Fibroblast of skin of scalp (primary cell): ENCODE results near the gene HDDC2. TPM values are rescaled to one million over a fixed set of nuclear protein-coding genes. Genes with fewer than 3 reads are reported as not detected.

Experiments
- DNase-seq: peaks from one replicate; pipeline ENCODE4 v3.0.0-alpha.2; 2013
- polyA plus RNA-seq, 2 experiments: library from polyadenylated mRNA; unstranded; fragments of 120-200 nt; gene quantifications; one replicate each; pipeline ENCODE4 v1.2.1, GENCODE V29; 2013; ENCODE audit not compliant: insufficient read length in 2 of 2

The HDDC2 gene, protein sequence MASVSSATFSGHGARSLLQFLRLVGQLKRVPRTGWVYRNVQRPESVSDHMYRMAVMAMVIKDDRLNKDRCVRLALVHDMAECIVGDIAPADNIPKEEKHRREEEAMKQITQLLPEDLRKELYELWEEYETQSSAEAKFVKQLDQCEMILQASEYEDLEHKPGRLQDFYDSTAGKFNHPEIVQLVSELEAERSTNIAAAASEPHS
- polyA plus RNA-seq (2013, experiment 1 of 2; ENCODE audit: insufficient read length): 119 TPM
- 116 TPM for polyA plus RNA-seq (2013, experiment 2 of 2; ENCODE audit: insufficient read length)

DNA sequence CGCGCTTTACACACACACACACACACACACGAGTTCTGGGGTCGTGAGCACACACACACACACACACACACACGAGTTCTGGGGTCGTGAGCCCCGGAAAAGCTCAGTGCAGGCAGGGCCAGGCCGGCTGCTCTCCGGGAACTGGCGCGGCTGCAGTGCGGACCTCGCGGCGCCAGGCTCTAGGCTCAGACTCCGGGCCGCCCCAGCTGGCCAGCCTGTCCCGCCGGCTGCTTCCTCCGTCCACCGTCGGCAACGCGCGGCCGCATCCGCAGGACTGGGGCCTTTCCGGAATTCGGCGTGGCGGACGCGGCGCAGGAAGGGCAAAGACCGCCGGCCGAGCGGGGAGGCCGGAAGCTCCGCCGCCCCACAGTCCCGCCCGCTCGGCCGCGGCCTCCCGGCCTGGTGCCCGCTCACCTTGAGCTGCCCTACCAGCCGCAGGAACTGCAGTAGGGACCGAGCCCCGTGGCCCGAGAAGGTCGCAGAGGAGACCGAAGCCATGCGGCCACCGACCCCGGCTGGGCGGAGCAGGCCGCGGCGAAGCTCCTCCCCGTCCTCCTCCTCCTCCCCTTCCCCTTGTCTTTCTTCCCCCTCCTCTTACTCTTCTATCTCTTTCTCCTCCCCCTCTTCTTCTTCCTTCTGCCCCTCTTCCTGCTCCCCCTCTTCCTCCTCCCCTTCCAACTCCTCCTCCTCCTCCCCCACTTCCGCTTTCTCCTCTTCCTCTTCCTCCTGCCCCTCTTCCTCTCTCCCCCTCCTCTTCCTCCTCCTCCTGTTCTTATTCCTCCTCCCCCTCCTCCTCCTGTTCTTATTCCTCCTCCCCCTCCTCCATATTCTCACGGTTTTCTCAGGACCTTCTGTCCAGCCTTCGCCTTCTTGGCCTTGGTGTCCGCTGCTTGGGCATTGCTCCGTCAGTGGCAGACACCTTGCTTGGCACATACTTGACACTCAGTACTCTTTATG lies at the start of gene HDDC2:
Gene HDDC2, minus strand, starts transcription at position 533 of the 957 bp plus-strand sequence. Its CDS starts 35 bp downstream, at position 498.
- DNase-seq: peak; percentile 73

DNA sequence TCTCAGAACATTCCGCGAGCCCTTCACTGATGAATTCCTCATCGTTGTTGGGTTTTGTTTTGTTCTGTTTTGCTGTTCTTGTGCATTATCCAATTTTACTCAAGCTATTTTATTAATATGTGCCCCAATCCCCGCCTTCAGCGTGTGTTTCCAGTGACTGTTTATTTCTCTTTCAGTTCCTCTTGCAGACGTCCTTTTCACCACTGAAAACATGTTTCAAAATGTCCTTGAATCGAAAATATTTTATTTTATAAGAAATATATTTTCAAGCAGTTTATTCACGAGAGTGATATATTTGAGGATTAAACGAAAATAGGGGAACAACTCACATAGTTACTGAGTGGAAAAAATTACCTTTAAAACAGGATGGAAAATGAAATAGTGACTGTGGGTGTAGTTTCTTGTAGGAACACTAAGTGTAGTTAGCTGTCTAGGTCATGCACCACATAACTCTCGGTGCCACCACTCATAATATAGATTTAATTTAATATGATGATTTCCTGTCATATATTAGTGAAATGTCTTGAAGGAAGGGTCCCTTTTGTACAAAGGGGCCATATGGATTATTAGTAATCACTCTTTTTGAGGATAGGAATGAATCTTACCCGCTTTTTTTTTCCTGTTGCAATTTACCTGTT lies 45.3 kb upstream of the HDDC2 start:
- no peak for DNase-seq

DNA sequence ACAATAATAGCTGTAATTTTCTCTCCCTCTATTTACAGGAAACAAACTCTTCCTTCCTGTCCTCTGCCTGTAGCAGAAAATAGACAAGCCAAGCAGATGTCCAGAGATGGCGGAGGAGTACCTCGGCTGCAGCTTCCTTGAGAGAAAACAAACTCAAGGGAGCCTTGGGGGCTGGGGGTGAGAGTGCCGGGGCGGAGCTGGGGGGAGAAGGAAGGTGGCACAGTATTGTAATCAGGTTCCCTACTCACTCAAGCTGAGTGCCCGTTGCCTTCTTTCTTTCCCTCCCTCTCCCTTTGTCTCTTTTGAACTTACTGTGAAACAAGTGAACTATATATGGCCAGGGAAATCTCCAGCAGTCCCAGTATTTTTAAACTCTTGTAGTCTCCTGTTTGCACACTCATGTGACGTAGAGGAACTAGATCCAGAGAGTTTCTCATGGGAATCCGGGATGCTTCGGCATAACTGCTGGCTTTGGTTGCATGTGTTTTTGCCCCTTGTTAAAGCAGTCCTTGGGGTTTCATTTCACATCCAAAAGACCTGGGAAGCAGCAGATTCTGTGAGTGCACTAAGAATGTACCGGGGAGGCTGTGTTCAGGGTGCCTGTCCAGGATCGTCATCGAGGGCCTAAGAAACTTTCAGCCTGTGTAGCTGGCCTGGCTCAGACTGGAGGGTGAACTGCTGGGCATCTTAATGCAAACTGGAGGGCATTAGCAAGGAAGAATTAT lies 44.6 kb upstream of the HDDC2 start:
- DNase-seq: no peak

DNA sequence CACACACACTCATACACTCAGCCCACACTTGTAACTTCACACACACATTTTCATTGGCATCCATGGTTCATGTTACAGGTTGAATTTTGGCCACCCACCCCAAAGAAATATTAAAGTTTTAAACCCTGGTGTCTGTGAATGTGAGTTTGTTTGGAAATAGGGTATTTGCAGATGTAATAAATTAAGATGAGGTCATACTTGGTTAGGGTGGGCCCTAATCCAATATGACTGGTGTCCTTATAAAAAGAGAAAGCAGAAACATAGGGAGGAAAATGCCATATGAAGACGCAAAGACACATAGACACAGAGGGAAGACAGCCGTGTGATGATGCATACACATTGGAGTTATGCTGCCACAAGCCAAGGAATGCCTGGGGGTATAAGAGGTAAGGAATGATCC lies 39.7 kb upstream of the HDDC2 start:
- no peak for DNase-seq

DNA sequence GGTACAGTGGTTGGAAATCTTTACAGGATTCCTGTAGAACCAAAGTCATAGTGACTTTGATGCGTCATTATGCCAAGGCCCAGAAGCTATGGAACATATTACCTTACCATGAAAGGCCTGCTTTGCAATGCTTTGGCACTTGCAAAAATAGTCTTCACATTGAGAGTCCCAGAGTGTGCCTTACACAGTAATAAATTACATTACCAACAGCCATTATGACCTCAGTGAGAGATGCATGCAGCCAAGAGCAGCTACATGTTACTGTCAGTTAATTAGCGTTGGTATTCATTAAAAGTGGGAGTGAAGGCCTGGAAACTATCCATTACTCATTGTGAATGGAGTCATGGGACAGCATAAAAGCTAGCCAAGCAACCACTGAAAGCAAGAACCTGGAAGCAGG lies 39.2 kb upstream of the HDDC2 start:
- DNase-seq: no peak

DNA sequence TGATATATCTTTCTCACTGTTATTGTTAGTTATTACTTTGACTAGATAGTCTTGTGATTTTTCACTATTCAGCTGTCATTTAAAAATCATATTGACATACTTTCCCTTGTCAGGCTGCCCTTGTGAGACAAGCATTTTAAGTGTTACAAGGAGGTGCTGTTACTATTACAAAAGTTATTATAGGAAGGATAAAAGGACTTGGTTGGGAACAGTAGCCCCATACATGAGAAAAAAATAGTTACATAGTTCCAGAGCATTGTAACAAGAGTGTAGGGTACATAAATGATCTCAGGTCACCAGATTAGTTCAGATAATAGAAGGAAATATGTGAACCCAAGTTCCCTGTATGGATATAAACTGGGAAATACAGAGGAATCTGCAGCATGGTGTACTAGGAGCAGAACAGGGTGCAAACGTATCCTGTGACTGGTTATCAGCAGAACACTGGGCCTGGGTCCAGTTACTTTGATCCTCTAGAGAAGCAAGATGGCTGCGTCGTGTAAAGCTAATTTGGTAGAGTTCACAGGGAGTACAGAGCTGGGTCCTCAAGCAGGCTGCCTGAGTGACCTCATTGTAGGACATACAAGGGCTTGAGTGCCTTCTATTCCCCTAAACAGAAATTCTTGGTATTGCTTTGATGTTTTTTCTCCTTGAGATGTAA lies 38.5 kb upstream of the HDDC2 start:
- DNase-seq: no peak

DNA sequence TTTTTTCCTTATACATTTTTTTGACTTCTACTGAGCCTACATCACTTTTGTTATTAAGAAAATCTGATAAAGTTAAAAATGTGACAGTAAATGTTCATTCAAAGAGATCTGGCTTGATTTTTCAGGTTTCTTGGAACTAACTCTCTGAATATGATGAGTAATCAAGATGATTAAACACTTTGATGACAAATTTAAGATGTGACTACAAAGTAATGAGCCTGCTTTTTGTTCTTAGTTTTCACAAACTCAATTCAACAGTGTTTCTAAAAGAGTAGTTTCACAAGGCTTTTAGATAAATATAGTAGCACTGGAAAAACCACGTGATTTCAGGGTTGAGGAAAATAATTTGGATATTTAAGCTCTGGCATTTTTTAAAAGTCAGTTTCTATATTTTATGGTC lies 37.9 kb upstream of the HDDC2 start:
- no peak for DNase-seq

DNA sequence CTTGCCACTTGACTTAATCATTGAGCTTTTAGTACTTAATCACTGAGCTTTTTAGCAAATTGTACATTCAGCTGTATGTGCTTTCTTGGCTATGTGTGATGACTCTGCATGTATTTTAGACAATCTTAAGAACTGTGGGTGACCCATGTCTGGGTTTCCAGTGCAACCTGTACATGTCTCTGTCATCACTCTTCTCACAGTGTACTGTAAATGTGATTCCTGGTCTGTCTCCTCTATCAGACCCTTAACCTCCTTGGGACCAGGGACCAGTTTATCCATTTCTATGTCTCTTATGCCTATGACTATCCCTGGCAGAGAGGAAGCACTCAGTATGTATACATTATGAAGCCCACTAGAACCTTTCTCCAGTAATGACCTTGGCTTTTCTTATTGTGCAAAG lies 36.6 kb upstream of the HDDC2 start:
- DNase-seq: no peak

DNA sequence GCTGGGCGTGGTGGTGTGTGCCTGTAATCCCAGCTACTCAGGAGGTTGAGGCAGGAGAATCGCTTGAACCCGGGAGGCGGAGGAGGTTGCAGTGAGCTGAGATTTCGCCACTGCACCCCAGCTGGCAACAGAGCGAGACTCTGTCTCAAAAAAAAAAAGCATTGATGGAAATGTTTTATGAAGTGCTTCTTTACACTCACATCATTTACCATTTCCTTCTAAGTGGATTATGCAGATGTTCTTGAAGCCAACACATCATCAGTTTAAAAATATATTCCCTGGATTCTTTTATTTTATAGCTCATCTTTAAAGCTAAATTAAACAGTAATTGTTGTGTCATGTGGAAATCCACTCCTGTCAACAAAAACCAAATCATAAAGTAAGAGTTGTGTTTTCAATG lies 35.9 kb upstream of the HDDC2 start:
- no peak for DNase-seq

DNA sequence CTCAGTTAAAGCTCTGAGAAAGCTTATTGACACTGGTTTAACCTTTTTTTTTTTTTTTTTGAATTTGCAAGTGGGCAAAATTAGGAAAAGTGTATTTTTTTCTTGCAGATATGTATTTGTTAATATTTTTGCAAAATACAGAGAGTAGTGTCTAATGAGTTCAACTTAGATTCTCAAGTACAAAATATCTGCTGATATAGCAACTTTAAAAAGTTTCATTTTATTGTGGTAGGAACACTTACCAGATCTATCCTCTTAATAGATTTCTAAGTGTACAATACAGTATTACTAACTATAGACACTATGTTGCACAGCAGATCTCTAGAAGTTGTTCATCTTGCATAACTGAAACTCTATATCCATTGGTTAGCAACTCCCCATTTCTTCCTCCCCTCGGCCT lies 30.9 kb upstream of the HDDC2 start:
- no peak for DNase-seq

DNA sequence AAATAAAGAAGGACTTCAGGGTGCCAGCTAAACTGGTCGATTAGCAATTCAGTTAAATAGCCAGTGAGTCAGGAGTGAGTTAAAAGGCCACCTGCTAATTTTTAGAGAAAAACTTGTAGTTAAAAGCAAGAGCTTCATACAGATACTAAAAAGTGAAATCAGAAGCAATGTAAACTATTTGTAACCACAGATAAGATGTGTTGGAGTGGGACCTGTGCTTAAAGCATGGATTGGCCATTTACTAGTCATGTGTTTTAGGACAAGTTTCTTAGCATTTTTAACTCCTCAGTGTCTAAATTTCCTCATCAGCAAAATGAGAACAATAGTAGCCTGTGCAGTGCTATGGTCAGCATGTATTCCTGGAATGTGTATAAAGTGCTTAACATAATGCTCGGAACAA lies 23.8 kb upstream of the HDDC2 start:
- DNase-seq: no peak

DNA sequence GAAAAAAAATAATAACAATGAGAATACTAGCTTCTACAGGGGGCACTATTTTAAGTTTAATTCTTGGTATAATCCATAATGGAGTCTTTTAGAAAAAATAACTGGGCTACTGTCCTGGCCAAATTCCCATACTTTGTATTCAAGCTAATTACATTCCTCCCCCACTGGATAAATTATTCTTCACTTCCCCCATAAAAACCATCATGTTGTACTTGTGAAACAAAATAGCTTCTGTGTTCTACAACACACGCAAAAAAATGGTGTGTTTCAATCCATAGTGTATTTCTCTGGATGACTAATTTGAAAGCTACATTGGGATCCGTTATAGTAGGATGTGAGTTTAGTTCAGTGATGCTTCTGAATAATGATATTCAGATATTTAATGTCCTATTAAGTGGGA lies 21.6 kb upstream of the HDDC2 start:
- no peak for DNase-seq

DNA sequence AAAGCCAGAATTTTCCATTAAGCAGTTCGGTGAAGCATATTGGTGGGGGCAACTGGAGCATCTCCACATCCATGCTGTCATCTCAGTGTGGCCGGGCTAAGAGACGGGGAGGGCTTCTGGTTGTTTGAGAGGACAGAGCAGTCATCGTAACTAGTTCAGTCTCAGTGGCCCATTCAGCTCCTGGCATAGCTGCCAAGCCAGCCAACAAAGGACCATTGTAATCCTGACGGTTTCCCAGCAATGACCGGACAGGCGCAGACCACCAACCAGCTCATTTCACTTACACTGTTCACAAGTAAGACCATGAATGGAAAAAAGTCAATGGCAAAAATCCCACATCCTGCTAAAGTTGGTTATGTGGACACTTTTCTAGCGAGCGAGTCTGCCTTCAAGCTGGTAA lies 14.9 kb upstream of the HDDC2 start:
- DNase-seq: no peak

DNA sequence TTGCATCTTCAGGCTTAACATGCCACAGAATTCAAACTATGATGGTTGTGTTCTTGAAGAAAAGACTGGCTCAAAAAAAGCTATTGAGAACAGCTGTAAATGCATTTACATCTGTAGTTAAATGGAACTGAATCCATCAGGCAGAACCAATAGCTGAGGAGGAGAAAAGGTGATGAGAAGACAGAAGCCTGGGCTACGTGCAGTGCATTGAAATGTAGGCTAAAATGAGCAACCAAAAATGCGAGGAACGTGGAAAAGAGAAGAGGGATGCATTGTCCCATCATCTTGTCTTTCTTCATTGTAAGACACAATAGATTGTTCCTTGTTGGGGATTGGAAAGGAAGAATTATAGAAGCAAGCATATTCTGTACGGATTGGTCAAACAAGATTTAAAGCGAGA lies 13.8 kb upstream of the HDDC2 start:
- DNase-seq: no peak

DNA sequence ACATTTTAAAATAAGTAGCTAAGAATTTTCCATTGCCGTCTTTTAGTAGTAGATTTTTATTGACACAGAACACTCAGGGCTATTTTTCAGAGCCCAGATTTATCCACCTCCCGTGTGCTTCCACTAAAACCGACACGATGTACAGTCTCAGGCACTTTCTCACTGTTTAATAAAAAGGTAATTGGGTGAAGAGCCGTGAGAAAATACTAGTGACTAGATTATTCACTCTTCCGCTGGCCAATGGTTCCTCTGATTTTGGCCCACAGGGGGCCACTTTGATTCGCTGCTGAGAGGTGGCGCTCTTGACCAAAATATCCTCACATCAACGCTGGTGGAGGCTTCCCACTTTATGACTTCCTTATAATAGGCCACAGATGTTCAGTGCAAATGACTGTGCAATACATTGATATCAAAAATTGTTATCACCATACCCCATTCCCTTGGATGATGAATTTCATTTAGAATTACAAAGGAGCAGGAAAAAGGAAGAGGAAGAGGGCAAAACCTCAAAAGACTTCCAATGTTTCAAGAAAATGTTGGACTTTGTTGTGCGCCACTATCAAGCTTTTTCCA lies 12.3 kb upstream of the HDDC2 start:
- peak; percentile 83 for DNase-seq

DNA sequence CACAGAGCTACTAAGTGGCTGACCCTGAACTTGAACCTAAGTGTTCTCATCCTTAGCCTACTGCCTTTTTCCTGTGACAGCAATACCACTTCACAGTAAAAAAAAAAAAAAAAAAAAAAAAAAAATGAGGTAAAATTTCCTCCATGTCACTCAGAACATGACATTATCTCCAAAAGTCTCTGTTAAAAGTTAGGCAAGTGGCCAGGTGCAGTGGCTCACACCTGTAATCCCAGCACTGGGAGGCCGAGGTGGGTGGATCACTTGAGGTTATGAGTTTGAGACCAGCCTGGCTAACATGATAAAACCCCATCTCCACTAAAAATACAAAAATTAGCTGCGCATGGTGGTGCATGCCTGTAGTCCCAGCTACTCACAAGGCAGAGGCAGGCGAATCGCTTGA lies 11.2 kb upstream of the HDDC2 start:
- no peak for DNase-seq

DNA sequence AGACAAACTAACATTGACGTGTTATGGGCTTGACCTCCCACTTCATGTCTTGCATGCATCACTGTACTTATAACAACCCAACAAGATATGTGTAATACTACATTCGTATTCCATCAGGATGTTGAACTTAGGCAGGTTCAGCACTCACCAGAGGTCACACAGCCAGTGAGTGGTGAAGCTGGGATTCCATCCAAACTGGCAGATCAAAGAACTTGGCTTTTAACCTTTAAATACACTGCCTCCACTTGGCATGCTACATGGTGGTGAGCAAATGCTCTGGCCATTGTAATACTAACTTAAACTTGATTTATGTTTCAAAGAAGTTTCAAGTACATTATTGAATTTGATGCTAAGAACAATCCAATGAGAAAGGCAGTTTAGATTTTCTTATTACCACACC lies 10.7 kb upstream of the HDDC2 start:
- DNase-seq: no peak

DNA sequence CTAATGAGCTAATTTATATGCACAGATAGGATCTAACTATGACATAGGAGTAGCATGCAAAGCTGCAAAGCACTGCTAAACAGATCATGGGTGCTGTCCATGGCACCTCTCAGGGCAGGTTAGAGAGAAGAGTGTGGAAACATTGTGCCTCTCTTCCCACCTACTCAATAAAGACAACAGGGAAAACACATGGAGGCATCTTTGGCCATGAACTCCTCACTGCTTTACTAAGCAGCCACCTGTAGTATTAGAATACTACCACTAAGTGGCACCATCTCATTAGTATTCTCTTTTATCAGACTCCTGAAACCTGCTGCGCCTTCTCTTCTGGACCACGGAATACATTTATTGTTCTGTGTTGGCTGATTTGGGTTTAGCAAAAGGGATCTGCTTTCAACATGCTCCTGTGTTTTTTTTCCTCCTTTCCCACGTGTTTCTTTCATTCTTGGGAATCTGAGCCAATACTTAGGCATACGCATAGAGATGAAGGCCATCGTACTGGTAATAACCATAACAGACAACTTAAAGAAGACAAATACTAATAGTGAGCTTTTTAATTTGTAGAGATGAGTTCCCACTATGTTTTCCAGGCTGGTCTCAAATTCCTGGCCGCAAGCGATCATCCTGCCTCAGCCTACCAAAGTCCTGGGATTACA lies 9.4 kb upstream of the HDDC2 start:
- peak; percentile 73 for DNase-seq

DNA sequence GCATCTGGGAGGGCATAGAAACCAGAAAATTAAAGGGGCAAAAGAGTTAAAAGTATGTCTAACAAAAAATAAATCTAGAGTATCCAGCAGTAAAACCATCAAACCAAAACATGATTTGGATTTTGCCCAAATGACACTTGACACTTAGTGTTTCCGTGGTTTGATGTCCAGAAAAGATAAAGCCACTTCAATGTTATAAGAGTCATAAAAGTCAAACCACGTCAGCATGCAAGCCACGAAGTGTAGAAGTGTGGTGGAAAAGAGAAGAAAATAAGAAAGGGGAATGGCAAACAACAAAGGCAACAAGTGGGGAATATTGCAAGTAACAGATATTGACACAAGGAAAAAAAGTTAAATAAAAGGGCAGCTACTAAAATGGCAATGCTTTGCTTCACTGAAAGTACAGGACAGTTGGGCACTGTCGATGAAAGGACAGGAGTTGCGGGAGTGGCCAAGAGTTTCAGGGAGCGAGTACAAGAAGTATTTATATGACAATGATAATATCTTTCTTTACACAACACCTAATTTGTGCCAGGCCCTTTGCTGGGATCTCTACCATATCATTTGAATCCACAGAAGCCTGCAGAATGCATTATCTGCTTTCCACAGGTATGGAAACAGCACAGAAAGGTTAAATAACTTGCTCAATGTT lies 6.3 kb upstream of the HDDC2 start:
- no peak for DNase-seq

DNA sequence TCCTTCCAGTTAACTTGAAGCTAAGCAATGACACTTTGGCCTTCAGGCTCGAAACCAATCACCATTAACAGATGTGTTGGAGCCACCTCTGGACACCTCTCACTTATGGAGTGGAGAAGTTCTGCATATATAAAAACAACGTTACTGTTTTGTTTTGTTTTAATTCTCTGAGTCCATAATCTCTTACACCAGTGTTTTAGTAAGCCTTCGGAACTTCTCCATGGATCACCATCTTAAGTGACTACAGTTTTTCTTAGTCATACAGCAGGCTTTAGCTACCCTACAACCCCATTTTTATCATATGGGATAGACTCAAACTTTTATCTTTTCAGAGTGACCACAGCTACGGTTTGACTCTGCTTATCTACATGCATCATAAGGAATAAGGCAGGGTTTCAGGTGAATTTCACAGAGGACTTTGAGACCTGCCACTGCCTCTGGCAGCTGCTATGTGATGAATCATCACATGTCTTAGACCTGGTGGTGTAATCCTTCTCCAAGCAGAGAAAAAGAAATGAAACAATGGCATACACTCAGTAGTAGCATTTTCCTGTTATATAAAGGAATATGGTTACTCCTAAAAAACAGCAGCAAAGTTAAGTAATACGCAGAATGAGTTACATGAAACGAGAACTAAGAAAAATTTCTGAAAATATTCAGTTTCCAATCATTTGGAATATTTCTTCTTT lies 5.5 kb upstream of the HDDC2 start:
- no peak for DNase-seq
